ENCODE data around the gene PALM.

DNA sequence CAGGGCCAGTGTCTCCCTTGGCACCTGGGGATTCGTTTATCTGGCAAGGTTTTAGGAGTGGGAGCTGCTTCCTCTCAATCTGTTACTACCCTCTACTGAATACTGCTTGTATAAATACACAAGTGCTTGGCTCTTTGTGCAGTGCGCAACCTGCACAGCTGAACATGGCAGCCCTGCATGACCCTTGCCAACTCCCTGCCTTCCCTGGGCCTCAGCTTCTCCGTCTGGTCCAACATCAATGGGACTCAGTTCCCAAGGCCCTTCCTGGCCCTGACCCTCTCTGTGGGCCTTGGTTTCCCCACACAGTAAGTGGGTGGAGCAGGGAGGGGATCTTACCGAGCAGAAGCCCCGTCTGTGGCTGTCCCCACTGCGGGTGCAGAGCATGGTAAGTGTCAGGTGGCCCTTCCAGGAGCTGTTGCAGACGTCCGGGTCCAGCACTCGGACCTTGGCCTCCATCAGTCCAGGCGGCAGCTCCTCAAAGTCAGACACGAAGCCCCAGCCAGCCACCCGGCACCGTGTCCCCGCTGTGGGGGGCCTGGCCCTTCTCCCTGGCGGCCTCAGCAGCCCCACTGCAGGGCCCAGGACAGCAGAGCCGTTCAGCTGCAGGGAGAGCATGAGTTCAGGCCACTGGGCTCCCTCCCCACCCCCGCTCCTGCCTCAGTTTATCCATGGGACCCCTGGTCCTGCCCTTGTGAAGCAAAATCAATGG, 22.0 kb upstream of the PALM start:
- TF ChIP-seq, protein P1, sequence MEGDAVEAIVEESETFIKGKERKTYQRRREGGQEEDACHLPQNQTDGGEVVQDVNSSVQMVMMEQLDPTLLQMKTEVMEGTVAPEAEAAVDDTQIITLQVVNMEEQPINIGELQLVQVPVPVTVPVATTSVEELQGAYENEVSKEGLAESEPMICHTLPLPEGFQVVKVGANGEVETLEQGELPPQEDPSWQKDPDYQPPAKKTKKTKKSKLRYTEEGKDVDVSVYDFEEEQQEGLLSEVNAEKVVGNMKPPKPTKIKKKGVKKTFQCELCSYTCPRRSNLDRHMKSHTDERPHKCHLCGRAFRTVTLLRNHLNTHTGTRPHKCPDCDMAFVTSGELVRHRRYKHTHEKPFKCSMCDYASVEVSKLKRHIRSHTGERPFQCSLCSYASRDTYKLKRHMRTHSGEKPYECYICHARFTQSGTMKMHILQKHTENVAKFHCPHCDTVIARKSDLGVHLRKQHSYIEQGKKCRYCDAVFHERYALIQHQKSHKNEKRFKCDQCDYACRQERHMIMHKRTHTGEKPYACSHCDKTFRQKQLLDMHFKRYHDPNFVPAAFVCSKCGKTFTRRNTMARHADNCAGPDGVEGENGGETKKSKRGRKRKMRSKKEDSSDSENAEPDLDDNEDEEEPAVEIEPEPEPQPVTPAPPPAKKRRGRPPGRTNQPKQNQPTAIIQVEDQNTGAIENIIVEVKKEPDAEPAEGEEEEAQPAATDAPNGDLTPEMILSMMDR (IDR thresholded peaks at IDR 0.05) = no peak
- no peak for TF ChIP-seq POLR2A (IDR thresholded peaks at IDR 0.05)
